Measurements from ENCODE around the gene RPH3AL. TPM values are rescaled to one million over a fixed set of nuclear protein-coding genes. Genes with fewer than 3 reads are reported as not detected.
"Not testable (repeated sequence)": the region's sequence is repeated elsewhere in the genome, so short reads cannot be mapped to it uniquely, and the experiment has no call there.

Gene RPH3AL
- total RNA-seq, 1 donor from 2014 or later = 26.7 TPM

GRCh38 chr17:180381-181244 lies 172.0 kb downstream of the RPH3AL start:
- no peak for DNase-seq (ENCODE audit: low spot score)

GRCh38 chr17:179781-180380 lies 172.7 kb downstream of the RPH3AL start:
- no peak for DNase-seq (ENCODE audit: low spot score)

- DNase-seq (ENCODE audit: low spot score) = no peak
Observed at GRCh38 chr17:179066-179432, 173.6 kb downstream of the RPH3AL start.

GRCh38 chr17:178292-179065 lies 174.1 kb downstream of the RPH3AL start:
- no peak for DNase-seq (ENCODE audit: low spot score)

GRCh38 chr17:177762-178161 lies 174.8 kb downstream of the RPH3AL start:
- no peak for DNase-seq (ENCODE audit: low spot score)

GRCh38 chr17:177155-177554 lies 175.5 kb downstream of the RPH3AL start:
- DNase-seq (ENCODE audit: low spot score) = no peak

- DNase-seq (ENCODE audit: low spot score) = no peak
Observed at GRCh38 chr17:173166-173911, 179.3 kb downstream of the RPH3AL start.

- no peak for DNase-seq (ENCODE audit: low spot score)
Observed at GRCh38 chr17:172401-172800, 180.2 kb downstream of the RPH3AL start.

- no peak for DNase-seq (ENCODE audit: low spot score)
Observed at GRCh38 chr17:171871-172270, 180.7 kb downstream of the RPH3AL start.

- no peak for DNase-seq (ENCODE audit: low spot score)
Observed at GRCh38 chr17:170130-170670, 182.4 kb downstream of the RPH3AL start.

GRCh38 chr17:168614-169013 lies 184.0 kb downstream of the RPH3AL start:
- not testable (repeated sequence) for DNase-seq (ENCODE audit: low spot score)

GRCh38 chr17:165939-166338 lies 186.7 kb downstream of the RPH3AL start:
- no peak for DNase-seq (ENCODE audit: low spot score)

GRCh38 chr17:164303-165235 lies 188.0 kb downstream of the RPH3AL start:
- peak; percentile 57 for DNase-seq (ENCODE audit: low spot score)

- DNase-seq (ENCODE audit: low spot score) = no peak
Observed at GRCh38 chr17:163514-164098, 189.0 kb downstream of the RPH3AL start.

GRCh38 chr17:162689-163088 lies 189.9 kb downstream of the RPH3AL start:
- DNase-seq (ENCODE audit: low spot score) = no peak

Other genes starting within 250 kb of the RPH3AL start
- gene SCGB1C2, start 215.2 kb downstream of the RPH3AL start, total RNA-seq = not detected
- gene DOC2B, start 171.2 kb downstream of the RPH3AL start, total RNA-seq = 4.5 TPM
- gene RFLNB, start 93.1 kb upstream of the RPH3AL start, total RNA-seq = 16.8 TPM